Measurements from ENCODE around the gene NELFCD.
A peak's percentile ranks its signal among the peaks of the same experiment; 100 is the strongest.
"Not testable (repeated sequence)": the region's sequence is repeated elsewhere in the genome, so short reads cannot be mapped to it uniquely, and the experiment has no call there.

NELFCD gene

DNA sequence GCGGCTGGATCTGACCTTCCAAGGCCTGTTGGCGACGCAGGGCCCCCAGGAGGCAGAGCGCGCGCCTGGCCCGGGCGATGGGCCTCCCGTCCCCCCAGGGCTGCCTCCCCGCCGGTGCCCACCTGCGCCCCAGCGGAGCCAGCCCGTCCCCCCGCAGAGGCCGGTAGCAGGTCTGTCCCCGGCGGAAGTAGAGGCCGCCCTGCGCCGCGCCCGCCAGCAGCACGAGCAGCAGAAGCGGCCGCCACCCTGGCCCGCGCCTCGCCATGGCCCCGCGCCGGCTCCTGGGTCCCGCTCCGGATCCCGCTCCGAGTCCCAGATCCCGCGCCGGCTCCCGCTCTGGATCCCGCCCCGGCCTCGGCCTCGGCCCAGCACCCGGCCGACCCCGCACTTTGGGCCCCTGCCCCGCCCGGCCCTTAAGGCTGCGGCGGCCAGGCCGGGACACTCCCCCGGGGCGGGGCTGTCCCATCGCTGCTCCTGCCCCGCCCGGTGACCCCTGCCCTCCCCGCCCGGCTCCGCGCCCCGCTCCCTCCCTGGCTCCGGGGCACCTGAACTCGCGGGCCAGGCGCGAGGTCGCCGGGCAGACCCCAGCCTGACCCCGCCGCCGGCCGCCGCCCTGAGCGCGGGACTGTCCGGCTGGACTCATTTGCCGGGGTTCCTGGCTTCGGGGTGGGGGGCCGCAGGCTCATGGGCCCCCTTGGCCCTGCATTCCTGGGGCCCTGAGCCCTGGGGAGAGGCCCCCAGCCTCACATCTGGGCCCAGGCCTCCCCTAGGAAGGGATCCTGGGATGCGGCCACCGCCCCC is 26.0 kb downstream of the NELFCD start, which contains the start of gene CTSZ:
CTSZ (minus strand) TSS at position 391 of the 801 bp plus-strand sequence; CDS start at position 265, 126 bp downstream.
- FAIRE-seq = no peak
- no peak for DNase-seq (ENCODE audit: insufficient read length, low spot score)

DNA sequence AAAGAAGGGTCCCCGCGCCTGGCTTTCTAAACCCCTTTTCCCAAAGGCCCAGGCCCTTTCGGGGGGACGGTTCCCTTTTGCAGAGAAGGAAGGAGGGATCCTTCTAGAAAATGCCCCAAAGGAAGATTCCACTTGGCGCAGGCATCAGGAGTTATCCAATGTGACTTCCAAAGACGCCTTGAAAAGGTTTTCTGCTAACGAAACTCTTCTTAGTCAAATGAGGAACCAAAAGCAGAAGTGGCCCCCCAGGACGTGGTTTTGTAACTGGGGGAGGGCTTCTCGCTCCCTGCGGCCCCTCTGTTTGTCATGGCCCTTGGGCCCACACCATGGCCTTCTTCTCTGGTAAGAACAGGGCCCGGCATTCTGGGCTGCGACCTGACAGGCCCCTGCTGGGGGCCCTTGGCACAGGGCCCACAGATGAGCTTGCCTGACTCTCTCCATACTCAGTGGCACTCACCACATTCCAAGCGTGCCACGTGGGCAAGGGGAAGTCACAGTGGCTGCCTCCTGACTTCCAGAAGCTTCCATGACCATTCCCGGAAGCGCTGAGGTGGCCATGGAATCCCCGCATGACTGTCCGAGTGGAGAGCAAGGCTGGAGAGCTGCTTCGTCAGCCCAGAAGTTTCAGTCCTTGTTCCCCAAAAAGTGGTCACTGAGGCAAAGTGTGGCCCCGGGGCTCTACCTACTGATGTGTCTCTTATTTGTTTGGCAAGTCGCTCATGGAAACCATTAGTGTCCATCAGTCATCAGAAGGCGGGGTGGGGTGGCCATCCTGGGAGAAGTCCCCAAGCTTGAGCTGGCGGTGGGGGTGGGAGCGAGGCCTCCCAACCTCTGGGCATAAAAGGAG is 26.8 kb downstream of the NELFCD start:
- FAIRE-seq (peak; percentile 76), DNase-seq (ENCODE audit: insufficient read length, low spot score) (peak; percentile 82)

DNA sequence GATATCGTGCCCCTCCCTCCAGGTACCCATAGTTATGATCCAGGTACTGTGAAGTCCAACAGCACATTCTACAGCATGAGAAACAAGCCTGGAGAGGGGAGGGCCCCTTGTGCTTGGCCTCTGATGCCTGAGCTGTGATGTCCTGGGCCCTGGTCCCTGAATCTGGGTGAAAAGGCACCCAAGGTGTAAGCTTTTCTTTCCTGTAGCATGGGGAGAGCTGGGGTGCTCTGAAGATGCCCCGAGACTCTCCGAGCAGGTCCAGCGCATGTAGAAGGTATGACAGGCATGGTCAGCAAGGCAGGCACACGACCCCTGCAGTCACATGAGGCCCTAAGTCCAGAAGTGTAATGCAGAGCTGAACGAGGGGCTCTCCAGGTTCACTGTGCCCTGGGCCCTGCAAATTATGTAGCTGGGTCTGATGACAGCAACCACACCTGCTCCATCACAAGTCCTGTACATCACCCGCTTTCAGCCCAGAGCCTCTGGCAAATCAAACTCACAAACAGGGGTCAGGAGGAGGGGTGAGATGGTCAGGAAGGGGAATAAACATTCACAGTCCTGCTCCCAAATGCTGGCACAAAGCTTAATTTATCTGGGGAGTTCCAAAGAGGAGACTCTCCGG is 27.8 kb downstream of the NELFCD start:
- FAIRE-seq = no peak
- no peak for DNase-seq (ENCODE audit: insufficient read length, low spot score)

DNA sequence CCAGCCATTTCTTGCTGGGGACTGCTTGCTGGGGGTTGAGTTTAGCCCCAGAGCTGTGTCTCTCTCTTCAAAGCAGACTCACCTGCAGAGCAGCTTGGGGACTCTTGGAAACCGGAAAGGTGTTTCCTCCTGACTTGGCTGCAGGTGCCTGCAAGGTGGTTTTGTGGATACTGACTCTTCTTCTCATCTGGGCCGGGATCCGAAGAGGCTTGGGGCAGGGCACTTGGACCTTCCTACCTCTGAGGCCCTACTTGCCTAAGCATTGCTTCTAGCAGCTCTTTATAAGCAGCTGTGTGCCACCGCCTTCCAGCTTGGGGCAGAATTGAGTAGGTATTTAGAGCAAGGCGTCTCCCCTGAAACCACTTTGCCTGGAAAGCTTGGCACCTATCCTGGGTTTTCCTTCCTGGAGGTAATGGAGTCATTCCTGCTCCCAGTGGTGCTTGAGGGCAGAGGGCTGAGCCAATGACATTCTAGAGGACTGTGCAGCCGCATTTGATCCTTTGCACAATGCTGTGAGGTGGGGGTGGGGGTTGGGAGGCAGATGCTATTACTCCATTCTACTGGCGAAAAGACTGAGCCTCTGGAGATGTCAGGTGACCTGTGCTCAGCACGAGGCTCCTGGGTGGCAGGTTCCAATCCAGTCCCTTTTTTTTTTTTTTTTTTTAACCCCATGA is 29.4 kb downstream of the NELFCD start:
- no peak for DNase-seq (ENCODE audit: insufficient read length, low spot score)
- FAIRE-seq = no peak

DNA sequence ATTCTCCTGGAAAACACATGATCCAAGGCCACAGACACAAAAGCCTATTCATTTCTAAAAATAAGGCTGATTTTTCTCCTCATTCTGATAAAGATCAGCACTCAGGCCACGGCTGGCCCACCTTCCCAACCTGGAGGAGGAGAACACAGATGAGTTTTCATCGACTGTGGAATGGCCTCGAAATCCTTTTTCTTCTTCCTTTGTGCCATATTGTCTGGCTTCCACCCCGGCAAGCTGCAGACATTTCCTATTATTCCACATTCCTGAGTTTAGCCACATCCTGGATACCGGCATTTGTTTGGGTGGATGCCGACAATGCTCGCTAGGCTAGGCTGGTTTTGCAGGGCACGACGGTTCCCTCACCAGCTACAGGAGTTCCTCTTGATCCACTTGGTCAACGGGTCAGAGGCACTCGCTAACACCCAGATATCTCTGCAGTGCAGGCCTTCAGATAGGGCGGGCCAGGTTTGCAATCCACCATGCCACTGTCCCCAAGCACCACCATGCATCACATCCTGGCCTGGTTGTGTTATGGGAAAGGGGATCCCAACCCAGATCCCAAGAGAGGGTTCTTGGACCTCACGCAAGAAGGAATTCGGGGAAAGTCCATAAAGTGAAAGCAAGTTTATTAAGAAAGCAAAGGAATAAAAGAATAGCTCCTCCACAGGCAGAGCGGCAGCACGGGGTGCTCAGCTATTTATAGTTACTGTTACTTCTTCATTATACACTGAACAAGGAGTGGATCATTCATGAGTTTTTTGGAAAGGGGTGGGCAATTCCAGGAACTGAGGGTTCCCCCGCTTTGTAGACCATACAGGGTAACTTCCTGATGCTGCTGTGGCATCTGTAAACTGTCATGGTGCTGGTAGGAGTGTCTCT is 30.2 kb downstream of the NELFCD start:
- FAIRE-seq = no peak
- no peak for DNase-seq (ENCODE audit: insufficient read length, low spot score)

DNA sequence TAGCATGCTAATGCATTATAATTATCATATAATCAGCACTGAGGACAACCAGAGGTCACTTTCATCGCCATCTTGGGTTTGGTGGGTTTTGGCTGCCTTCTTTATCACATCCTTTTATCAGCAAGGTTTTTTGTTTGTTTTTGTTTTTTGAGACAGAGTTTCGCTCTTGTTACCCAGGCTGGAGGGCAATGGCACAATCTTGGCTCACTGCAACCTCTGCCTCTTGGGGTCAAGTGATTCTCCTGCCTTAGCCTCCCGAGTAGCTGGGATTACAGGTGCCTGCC is 30.8 kb downstream of the NELFCD start:
- not testable (repeated sequence) for FAIRE-seq; DNase-seq (ENCODE audit: insufficient read length, low spot score)

DNA sequence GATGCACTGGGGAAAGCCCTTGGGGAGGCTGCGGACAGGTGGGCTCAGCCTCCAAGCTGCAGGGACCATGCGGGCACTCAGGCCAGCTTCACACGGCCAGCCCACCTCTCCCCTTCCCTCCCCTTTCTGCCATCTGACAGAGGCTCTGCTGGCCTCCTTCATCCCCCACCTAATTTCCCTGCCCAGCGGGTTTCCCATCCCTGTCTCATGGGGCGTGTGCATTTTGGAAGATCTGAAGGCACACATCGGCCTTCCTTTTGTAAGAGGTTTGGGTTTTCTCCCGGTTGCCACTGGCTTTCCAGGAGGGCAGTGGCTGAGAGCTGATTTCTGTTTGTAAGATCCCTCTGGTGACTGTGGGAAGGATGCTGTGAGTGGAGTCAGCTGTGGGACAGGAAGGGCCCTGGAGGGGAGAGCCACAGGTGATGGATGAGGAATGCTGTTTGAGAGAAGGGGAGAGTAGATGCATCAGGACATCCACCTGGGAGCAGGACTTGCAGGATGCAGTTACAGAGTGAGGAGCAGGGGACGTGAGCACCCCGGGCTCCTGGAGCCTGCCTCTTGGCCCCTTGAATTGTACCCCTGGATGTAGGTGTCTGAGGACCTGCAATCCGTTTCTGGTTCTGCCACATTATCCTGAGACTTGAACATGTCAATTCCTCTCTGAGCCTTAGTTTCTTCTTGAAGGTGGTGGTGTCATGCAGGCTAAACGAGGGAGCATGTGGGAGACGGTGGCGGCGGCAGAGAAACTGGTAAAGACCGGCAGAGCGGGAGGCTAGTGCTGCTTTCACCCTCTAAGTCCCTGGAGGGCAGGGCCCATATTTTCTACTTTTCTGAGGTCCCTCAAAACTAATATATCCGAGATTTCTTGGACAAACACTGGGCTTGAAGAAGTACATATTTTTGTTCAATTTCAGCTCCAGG is 32.2 kb downstream of the NELFCD start:
- DNase-seq (ENCODE audit: insufficient read length, low spot score) = no peak
- FAIRE-seq = no peak

DNA sequence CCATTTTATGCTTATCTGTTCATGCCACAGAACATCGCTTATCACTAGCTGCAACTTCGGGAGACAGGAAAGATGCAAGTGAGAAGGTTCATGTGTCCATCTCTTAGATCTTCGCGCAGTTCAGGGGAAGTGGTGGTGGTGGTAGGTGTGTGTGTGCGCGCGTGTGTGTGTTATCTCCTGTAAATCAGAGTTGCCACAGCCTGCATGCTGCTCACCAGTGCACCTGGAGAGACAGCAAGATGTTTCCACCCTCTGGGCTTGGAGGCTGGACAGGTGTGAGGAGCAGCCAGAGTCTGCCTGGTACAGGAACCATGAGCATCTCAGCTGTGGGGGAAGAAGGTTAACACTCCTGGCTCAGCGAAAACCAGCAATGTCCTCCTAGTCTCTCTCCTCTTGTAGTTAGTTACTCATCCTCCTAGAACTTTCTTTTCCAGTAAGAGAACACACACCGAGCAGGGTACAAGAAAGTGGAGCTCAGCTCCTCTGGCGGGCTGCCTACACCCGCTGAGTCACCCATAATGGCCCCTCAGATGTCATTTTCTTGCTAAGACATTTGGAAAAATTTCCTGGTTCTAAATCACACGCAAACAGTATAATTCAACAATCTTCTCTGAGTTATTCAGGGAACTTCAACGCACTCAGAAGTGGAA is 33.0 kb downstream of the NELFCD start:
- DNase-seq (ENCODE audit: insufficient read length, low spot score) = no peak

DNA sequence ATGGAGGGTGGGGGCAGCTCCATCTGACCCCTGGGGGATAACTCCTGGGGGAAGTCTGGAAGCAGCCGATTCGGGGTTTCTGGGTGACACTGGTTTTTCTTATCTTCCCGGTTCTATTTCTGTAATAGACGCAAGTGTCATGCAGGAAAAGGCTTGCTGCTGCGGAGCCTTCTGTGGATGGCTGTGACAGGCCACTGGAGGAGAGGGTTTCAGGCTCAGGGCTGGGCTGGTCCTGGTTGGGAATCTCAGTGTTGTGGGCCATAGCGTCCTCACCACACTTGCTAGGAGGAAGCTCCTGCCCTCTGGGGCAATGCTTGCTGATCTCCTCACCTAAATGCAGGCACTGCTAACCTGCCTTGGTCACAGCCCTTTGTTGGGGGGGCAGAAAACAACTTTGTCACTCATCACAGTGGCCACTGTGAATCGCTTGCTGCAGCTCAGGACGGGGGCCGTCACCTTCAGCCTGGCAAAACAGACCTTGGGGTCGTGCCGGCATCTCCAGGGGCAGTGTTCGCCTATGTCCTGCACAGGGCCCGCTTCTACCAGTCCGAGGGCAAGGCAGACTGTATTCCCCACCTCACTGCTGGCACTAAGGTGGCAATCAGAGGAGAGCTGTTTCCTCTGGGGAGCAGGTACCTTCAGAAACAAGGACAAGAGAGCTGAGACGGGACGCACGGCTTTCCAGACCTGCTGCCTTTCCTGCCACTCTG is 33.8 kb downstream of the NELFCD start:
- no peak for DNase-seq (ENCODE audit: insufficient read length, low spot score)
- no peak for FAIRE-seq

More for the DNA sequence above, 33.0 kb downstream of the NELFCD start:
- no peak for FAIRE-seq

DNA sequence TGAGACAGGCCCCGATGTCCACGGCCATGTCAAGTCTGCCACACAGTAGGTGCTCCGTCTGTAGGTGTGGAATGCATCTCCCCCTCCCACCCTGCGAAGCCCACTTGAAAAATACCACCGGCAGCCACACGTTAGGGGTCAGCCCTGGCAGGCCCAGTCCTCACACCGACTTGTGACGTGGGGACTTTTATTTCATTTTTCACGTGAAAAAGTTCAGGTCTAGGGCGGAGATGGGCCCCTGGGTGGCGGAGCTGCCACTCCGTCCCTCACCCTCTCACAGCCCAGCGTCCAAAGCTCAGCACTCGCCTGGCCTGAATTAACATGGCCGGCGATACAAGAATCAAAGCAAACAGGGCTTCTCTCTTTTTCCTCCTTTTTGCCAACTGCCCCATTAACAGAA is 34.4 kb downstream of the NELFCD start:
- DNase-seq (ENCODE audit: insufficient read length, low spot score) (no peak), FAIRE-seq (no peak)

DNA sequence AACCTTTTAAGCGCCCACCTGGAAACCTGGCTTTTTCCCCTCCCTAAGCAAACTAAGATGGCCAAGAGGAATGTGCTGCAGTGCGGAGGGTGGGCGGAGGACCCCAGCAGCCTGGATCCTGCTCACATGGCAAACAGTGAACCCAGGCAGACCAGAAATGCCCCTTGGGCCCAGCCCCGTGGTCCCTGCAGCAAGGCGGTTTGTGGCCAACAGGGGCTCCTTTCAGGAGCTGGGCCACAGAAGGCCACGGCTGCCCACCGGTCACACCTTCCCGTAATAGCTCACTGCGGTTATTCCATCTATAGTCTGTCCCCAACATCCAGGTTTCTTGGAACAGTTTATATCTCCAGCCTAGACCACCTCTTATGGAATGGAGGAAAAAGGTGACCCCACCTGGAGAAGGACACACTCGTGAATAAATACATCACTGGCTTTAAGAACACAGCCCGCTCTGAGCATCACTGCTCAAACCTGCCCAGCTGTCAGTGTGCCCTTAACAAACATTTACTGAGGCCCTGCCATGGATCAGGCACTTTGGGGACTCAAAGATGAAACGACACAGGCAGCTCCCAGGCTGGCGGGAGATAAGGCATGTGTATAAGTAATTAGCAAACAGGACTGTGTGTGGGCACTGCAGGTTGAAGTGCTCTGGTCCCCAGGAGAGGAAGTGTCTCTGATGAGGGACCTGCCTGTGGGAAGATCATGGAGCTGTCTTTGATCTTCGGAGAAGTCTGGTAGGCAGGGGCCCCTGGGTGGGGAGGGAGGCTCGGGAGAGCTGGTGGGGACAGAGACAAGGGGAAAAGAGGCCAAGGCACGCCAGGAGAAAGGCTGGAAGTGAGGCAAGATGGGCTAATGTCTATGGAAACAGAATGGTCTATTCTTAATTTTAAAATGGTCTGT is 35.0 kb downstream of the NELFCD start:
- DNase-seq (ENCODE audit: insufficient read length, low spot score) (no peak), FAIRE-seq (no peak)

DNA sequence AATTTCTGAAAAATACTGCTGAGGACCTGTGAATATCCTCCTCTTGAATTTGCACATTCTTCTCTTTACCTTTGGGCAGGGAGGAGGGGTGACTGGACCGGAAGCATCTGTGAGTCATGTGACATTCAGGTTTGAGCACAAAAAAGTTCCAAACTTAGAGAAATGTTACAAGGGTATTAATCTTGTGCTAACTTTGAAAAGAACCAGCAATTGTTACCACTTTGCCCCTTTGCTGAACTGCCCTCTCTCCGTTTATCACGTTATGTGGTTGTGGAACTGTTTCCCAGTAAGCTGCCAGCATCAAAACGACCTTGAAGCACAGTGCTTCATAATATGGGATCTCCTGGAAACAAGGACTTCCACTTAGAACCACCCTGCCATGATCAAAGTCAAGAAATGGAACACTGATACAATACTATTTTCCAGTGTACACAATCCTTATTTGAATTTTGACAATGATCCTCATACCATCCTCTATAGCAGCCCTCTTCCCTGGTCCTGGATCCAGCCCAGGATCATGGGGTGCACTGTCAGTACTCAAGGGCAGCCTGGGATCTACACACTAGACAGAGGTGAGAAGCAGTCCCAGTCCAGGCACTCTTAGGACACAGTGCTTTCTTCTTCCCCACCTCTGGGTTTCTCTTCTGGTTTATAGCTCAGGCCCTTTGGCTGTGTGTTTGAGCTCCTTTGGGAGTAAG is 35.9 kb downstream of the NELFCD start:
- no peak for FAIRE-seq
- DNase-seq (ENCODE audit: insufficient read length, low spot score) = no peak

DNA sequence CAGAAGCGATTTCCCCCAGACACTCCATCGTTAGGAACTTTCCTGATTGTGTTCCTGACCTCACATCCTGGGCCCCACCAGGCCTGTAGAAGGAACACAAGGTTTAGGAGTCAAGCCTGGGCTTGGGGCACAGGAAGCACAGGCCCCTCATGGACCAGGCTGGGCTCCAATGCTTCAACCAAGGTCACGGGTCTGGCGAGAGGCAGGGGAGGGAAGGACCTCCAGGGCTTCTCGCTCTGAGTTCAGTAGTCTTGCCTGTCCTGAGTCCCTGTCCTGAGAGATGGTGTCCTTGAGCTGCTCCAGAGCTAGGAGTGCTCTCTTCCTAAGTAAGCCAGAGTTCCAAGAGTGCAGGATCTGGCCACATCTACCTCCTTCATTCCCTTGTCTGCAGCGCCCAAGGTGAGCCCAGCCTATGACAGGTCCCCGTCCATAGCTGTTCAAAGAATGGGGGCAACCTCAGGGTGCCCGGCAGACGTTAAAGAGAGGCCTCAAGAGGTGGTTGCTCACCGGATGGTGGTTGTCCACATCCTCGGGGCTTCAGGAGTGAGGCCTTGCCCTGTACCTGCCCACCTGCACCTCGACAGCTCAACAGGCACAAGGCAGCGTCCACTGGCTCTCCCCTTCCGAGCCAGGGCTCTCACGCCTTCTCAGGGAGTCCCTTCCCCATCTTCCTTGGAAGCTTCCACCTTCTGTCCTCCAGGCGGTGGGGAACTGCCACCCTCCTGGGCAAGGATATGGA is 36.6 kb downstream of the NELFCD start:
- no peak for DNase-seq (ENCODE audit: insufficient read length, low spot score)
- FAIRE-seq = no peak

DNA sequence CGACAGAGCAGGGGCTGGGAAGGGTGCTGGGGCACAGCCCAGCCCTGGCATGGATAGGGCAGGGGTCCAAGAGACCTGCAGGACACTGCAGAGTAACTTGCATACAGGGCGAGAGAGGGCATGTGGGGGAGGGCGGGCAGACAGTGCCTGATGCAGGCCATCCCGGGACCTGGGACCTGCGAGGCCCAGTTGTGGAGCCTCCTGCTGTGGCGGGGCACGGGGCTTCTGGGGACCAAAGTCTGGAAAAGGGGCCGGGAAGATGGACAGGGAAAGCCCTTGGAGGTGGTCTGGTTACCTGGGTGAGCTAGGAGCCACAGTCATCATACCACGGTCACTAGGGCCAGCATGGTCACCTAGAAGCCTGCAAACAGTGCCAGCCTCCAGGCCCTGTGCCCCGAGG is 37.8 kb downstream of the NELFCD start:
- FAIRE-seq = no peak

DNA sequence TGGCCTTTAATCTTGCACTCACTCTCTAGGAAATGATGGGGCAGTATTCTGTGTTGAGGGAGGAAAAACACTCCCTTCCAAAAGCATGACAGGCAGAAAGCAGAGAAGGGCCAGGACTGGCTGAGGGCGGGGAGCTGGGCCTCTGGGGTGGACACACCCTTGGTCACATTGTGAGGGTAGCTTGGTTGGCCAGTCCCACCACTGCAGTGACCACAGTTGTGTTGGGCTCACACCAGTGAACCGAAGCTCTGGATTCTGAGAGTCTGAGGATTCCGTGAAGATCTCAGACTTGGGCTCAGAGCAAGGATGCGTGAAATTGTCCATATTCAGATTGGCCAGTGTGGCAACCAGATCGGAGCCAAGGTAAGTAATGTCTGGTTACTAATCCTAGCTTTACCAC is 38.2 kb downstream of the NELFCD start, which contains the start of gene TUBB1:
TUBB1 (plus strand) TSS at position 213 of the 400 bp plus-strand sequence; CDS start at position 307, 94 bp downstream.
- DNase-seq (ENCODE audit: insufficient read length, low spot score) (no peak), FAIRE-seq (no peak)

More for the DNA sequence above, 37.8 kb downstream of the NELFCD start:
- no peak for DNase-seq (ENCODE audit: insufficient read length, low spot score)
